Stimulated activated CD4-positive, alpha-beta T cell treated with anti-CD3 and anti-CD28 coated beads, Interleukin-12 subunit alpha, Interleukin-12 subunit beta, amount 100 ng/mL, for 48 hours (primary cell): ENCODE measurements around the gene PLK1.

Experiments used
- DNase-seq, 3 donors: peaks; one replicate each; pipeline ENCODE4 v3.0.0-alpha.2; 2020; ENCODE audit warnings: low read depth in 2 of 3, low spot score in 1 of 3

The PLK1 gene

GRCh38 chr16:23679274-23679985, 741 bp downstream of the PLK1 start:
- DNase-seq, result peak in 1 of 3 donors; percentile 16

GRCh38 chr16:23679986-23680336, 1.3 kb downstream of the PLK1 start:
- DNase-seq, result no peak

GRCh38 chr16:23682181-23682580, 3.5 kb downstream of the PLK1 start:
- DNase-seq, result no peak

- DNase-seq, result no peak
Measured at GRCh38 chr16:23683487-23683886, 4.8 kb downstream of the PLK1 start.

GRCh38 chr16:23687034-23687808, 8.5 kb downstream of the PLK1 start:
- DNase-seq, result no peak

- DNase-seq, result no peak
Measured at GRCh38 chr16:23689442-23690187, 10.9 kb downstream of the PLK1 start.

GRCh38 chr16:23690771-23691482, 12.2 kb downstream of the PLK1 start:
- no peak for DNase-seq

- DNase-seq, result no peak
Measured at GRCh38 chr16:23691483-23692189, 12.9 kb downstream of the PLK1 start.

GRCh38 chr16:23692190-23692837, 13.6 kb downstream of the PLK1 start:
- no peak for DNase-seq

GRCh38 chr16:23694265-23694643, 15.6 kb downstream of the PLK1 start:
- no peak for DNase-seq

GRCh38 chr16:23694644-23695373, 16.1 kb downstream of the PLK1 start:
- no peak for DNase-seq

GRCh38 chr16:23695756-23696155, 17.1 kb downstream of the PLK1 start:
- DNase-seq, result no peak

GRCh38 chr16:23699100-23699499, 20.4 kb downstream of the PLK1 start:
- DNase-seq, result no peak

- DNase-seq, result no peak
Measured at GRCh38 chr16:23700093-23700492, 21.4 kb downstream of the PLK1 start.

GRCh38 chr16:23700509-23700908, 21.8 kb downstream of the PLK1 start:
- DNase-seq, result no peak

GRCh38 chr16:23701045-23701444, 22.4 kb downstream of the PLK1 start:
- DNase-seq, result no peak

GRCh38 chr16:23702951-23703350, 24.3 kb downstream of the PLK1 start:
- DNase-seq, result no peak

GRCh38 chr16:23704772-23705516, 26.3 kb downstream of the PLK1 start:
- DNase-seq, result no peak

GRCh38 chr16:23705517-23705902, 26.8 kb downstream of the PLK1 start:
- no peak for DNase-seq
